K562 (cell line): ENCODE measurements around the gene NUDT21. TPM values are rescaled to one million over a fixed set of nuclear protein-coding genes. Genes with fewer than 3 reads are reported as not detected.

ENCODE experiments used
- AFF1 ChIP-seq, 2 experiments: fragments of 450-650 bp; IDR thresholded peaks; 2 replicates each; pipeline ENCODE4 v1.6.1; 2018; ENCODE audit warnings: mild to moderate bottlenecking in 2 of 2, low read depth in 1 of 2; ENCODE audit not compliant: partially characterized antibody in 2 of 2
- ARID1B ChIP-seq: fragments of 450-650 bp; IDR thresholded peaks from 2 replicates; pipeline ENCODE4 v1.6.1; 2016; ENCODE audit warnings: antibody characterized with exemption, mild to moderate bottlenecking, inconsistent platforms
- ATF7 ChIP-seq: fragments of 450-650 bp; IDR thresholded peaks from 2 replicates; pipeline ENCODE4 v1.7.1; 2014; ENCODE audit warnings: mild to moderate bottlenecking, moderate library complexity
- CCNT2 ChIP-seq: IDR thresholded peaks from 2 replicates; pipeline ENCODE4 v1.6.1; 2011; ENCODE audit warnings: borderline replicate concordance, low read depth, mild to moderate bottlenecking, moderate library complexity, mixed read lengths, low read length; ENCODE audit not compliant: insufficient read length; ENCODE audit errors: extremely low read depth
- CTBP1 ChIP-seq: fragments of 450-650 bp; IDR thresholded peaks from 2 replicates; pipeline ENCODE4 v1.6.1; 2016; ENCODE audit warnings: borderline replicate concordance
- MLX ChIP-seq, 2 experiments: fragments of 450-650 bp in 1 of 2; sonication (generic) in 1 of 2; formaldehyde crosslinking; conservative IDR thresholded peaks; 2 replicates each; pipeline versions ENCODE4 v1.4.0 to v1.8.1; 2020 to 2022; ENCODE audit warnings: mild to moderate bottlenecking in 1 of 2, missing genetic modification reagents in 1 of 2
- MYBL2 ChIP-seq, 2 experiments: fragments of 450-650 bp in 1 of 2; sonication (generic) in 1 of 2; formaldehyde crosslinking in 1 of 2; IDR thresholded peaks; 2 replicates each; pipeline versions ENCODE4 v1.6.1 to v1.8.1; 2017 to 2022; ENCODE audit warnings: borderline replicate concordance in 1 of 2, inconsistent platforms in 1 of 2, low read depth in 1 of 2, mild to moderate bottlenecking in 1 of 2, missing genetic modification reagents in 1 of 2, moderate library complexity in 1 of 2
- RBM39 ChIP-seq: fragments of 200-400 bp; formaldehyde crosslinking; optimal IDR thresholded peaks from 2 replicates; pipeline ENCODE3; 2018; ENCODE audit warnings: low read depth, low read length
- TBP ChIP-seq: optimal IDR thresholded peaks from 2 replicates; pipeline ENCODE3; 2011; ENCODE audit warnings: low read depth, low read length, improper control_type of control experiment
- TRIM24 ChIP-seq, 2 experiments: fragments of 450-650 bp; IDR thresholded peaks; 2 replicates each; pipeline ENCODE4 v1.6.1; 2016
- ZKSCAN1 ChIP-seq: fragments of 150-350 bp; IDR thresholded peaks from 2 replicates; pipeline ENCODE4 v1.6.1; 2016; ENCODE audit warnings: low read depth, low read length
- ZNF212 ChIP-seq: fragments of 450-650 bp; formaldehyde crosslinking; IDR thresholded peaks from 2 replicates; pipeline ENCODE4 v1.4.0; 2020; ENCODE audit warnings: mild to moderate bottlenecking
- ZNF24 ChIP-seq: fragments of 450-650 bp; IDR thresholded peaks from 2 replicates; pipeline ENCODE4 v1.6.1; 2016
- ZNF551 ChIP-seq: fragments of 250-450 bp; sonication (Bioruptor Pico); IDR thresholded peaks from 2 replicates; pipeline ENCODE4 v1.5.0; 2021; ENCODE audit warnings: mild to moderate bottlenecking, moderate library complexity
- ZNF589 ChIP-seq: fragments of 200-800 bp; sonication (Bioruptor generic); IDR thresholded peaks from 2 replicates; pipeline ENCODE4 v1.6.1; 2016; ENCODE audit warnings: low read depth, missing genetic modification characterization, missing compliant biosample characterization
- ZNF77 ChIP-seq: fragments of 250-450 bp; sonication (Bioruptor Pico); IDR thresholded peaks from 2 replicates; pipeline ENCODE4 v1.5.0; 2020
- polyA plus RNA-seq, 8 experiments: library from polyadenylated mRNA; depleted of rRNA in 4 of 8; stranded (reverse) in 5 of 8; unstranded in 3 of 8; fragments of >200 nt; fragmentation: Nextera tagmentation in 2 of 8; fragmentation: Illumina TruSeq in 1 of 8; extraction: Ambion mirVana in 2 of 8; extraction: Trizol in 1 of 8; gene quantifications; 2 replicates each; pipeline versions ENCODE4 v1.2.1 to v1.2.3, GENCODE V29; 2011 to 2014; ENCODE audit warnings: inconsistent platforms in 1 of 8, missing spikeins in 1 of 8
- total RNA-seq, 7 experiments: library from RNA; depleted of rRNA in 6 of 7; stranded (reverse); fragments of >200 nt in 6 of 7; fragmentation: Illumina TruSeq in 2 of 7; extraction: Trizol in 2 of 7; gene quantifications; 2 replicates each; pipeline versions ENCODE4 v1.2.1 to v1.2.3, GENCODE V29; 2011 to 2021; ENCODE audit warnings: low replicate concordance in 1 of 7
- TF ChIP-seq, protein P1 (sequence below), 2 experiments: IDR thresholded peaks in 1 of 2; conservative IDR thresholded peaks in 1 of 2; 2 replicates each; pipeline ENCODE4 v1.6.1; 2016; ENCODE audit warnings: low read depth in 2 of 2, mild to moderate bottlenecking in 1 of 2, missing compliant biosample characterization in 1 of 2, missing genetic modification characterization in 1 of 2, moderate library complexity in 1 of 2
- TF ChIP-seq, protein P2 (sequence below): fragments of 250-450 bp; sonication (Bioruptor Pico); IDR thresholded peaks from 2 replicates; pipeline ENCODE4 v1.4.0; 2020; ENCODE audit warnings: mild to moderate bottlenecking

Gene NUDT21
- total and polyA plus RNA-seq, 9 of the 15 experiments (the other 6 are each of a cell fraction or from before 2014, with no cell fraction given): 62.4 to 218 (median 121) TPM

GRCh38 chr16:56478281-56479049 lies 27.3 kb upstream of the NUDT21 start (continued):
- TF ChIP-seq RBM39 (no peak), ZNF24 (no peak), AFF1 (IDR thresholded peaks at IDR 0.05; ENCODE audit: low read depth in 1 of 2, partially characterized antibody in 2 of 2) (peak in 1 of 2 experiments; percentile 41), ATF7 (peak; percentile 90), TRIM24 (IDR thresholded peaks at IDR 0.05) (peak; percentile 46 to 77; a peak in 2 of 4 replicates), ZNF77 (no peak), MLX (CRISPR knock-in tag; conservative IDR thresholded peaks at IDR 0.05) (no peak), ZNF551 (CRISPR knock-in tag) (no peak), MYBL2 (IDR thresholded peaks at IDR 0.05; ENCODE audit: low read depth) (no peak), MYBL2 (CRISPR knock-in tag; IDR thresholded peaks at IDR 0.05; ENCODE audit: borderline replicate concordance) (no peak), ZNF589 (peak; percentile 78; the same call in 1 of the 2 replicates), TBP (no peak), ZNF212 (CRISPR knock-in tag) (no peak), ARID1B (peak; percentile 60; the same call in 1 of the 2 replicates), CCNT2 (no peak), CTBP1 (peak; percentile 87), ZKSCAN1 (no peak)
- TF ChIP-seq, protein P1, sequence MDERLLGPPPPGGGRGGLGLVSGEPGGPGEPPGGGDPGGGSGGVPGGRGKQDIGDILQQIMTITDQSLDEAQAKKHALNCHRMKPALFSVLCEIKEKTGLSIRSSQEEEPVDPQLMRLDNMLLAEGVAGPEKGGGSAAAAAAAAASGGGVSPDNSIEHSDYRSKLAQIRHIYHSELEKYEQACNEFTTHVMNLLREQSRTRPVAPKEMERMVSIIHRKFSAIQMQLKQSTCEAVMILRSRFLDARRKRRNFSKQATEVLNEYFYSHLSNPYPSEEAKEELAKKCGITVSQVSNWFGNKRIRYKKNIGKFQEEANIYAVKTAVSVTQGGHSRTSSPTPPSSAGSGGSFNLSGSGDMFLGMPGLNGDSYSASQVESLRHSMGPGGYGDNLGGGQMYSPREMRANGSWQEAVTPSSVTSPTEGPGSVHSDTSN (CRISPR knock-in tag; IDR thresholded peaks at IDR 0.05; ENCODE audit: low read depth): no peak
- TF ChIP-seq, protein P1 (tag; conservative IDR thresholded peaks at IDR 0.05; ENCODE audit: low read depth): 0 out of 2 replicates have a peak, but pooled peaks have one; percentile 11
- TF ChIP-seq, protein P2, sequence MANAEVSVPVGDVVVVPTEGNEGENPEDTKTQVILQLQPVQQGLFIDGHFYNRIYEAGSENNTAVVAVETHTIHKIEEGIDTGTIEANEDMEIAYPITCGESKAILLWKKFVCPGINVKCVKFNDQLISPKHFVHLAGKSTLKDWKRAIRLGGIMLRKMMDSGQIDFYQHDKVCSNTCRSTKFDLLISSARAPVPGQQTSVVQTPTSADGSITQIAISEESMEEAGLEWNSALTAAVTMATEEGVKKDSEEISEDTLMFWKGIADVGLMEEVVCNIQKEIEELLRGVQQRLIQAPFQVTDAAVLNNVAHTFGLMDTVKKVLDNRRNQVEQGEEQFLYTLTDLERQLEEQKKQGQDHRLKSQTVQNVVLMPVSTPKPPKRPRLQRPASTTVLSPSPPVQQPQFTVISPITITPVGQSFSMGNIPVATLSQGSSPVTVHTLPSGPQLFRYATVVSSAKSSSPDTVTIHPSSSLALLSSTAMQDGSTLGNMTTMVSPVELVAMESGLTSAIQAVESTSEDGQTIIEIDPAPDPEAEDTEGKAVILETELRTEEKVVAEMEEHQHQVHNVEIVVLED: 0 out of 2 replicates have a peak, but pooled peaks have one; percentile 3
